NOMO-1 treated with DMSO at 0.1 percent for 48 hours (cell line): Measurements from ENCODE around the gene RUVBL2.
A peak's percentile ranks its signal among the peaks of the same experiment; 100 is the strongest.

Experiments
- DNase-seq: peaks from one replicate; lab custom pipeline; 2025; ENCODE audit not compliant: unreplicated experiment; lab: John Stamatoyannopoulos, UW

The RUVBL2 gene

GRCh38 chr19:48963371-48964204, 30.1 kb upstream of the RUVBL2 start:
- DNase-seq = peak; percentile 51

GRCh38 chr19:48964205-48965039, 29.3 kb upstream of the RUVBL2 start:
- DNase-seq = no peak

- DNase-seq = peak; percentile 95
These were observed 28.5 kb upstream of the RUVBL2 start, which contains the start of gene FTL for GRCh38 chr19:48965040-48965805. Gene FTL, plus strand, starts transcription at chr19:48965309. Its CDS starts 199 bp downstream, at chr19:48965508.

- DNase-seq = peak; percentile 69
These were observed 27.7 kb upstream of the RUVBL2 start for GRCh38 chr19:48965806-48966540.

GRCh38 chr19:48966541-48967345, 26.9 kb upstream of the RUVBL2 start:
- peak; percentile 34 for DNase-seq

GRCh38 chr19:48967346-48968178, 26.1 kb upstream of the RUVBL2 start:
- DNase-seq = peak; percentile 95

- no peak for DNase-seq
These were observed 25.5 kb upstream of the RUVBL2 start for GRCh38 chr19:48968179-48968661.

- no peak for DNase-seq
These were observed 24.9 kb upstream of the RUVBL2 start for GRCh38 chr19:48968813-48969218.

GRCh38 chr19:48969276-48970138, 24.2 kb upstream of the RUVBL2 start:
- peak; percentile 9 for DNase-seq

GRCh38 chr19:48970139-48970766, 23.4 kb upstream of the RUVBL2 start:
- no peak for DNase-seq

GRCh38 chr19:48970923-48971395, 22.7 kb upstream of the RUVBL2 start:
- DNase-seq = peak; percentile 81

GRCh38 chr19:48975947-48976847, 17.5 kb upstream of the RUVBL2 start:
- peak; percentile 8 for DNase-seq

- no peak for DNase-seq
These were observed 16.6 kb upstream of the RUVBL2 start for GRCh38 chr19:48977061-48977460.

- DNase-seq = no peak
These were observed 11.4 kb upstream of the RUVBL2 start for GRCh38 chr19:48982280-48982679.

GRCh38 chr19:48985711-48986110, 8.0 kb upstream of the RUVBL2 start:
- DNase-seq = no peak

- DNase-seq = no peak
These were observed 7.5 kb upstream of the RUVBL2 start for GRCh38 chr19:48986211-48986610.
